WTC11 (cell line): Measurements from ENCODE around the gene ARHGAP21.

Experiments used
- NFYB ChIP-seq: sonication (generic); formaldehyde crosslinking; conservative IDR thresholded peaks from 2 replicates; pipeline ENCODE4 v1.8.0; 2022; ENCODE audit warnings: low read depth, missing genetic modification reagents
- TF ChIP-seq, protein P1 (sequence below): fragments of 200-600 bp; IDR thresholded peaks from 2 replicates; pipeline ENCODE4 v1.8.0; 2022; ENCODE audit warnings: antibody characterized with exemption

- TF ChIP-seq NFYB (CRISPR knock-in tag), result no peak
- TF ChIP-seq, protein P1, sequence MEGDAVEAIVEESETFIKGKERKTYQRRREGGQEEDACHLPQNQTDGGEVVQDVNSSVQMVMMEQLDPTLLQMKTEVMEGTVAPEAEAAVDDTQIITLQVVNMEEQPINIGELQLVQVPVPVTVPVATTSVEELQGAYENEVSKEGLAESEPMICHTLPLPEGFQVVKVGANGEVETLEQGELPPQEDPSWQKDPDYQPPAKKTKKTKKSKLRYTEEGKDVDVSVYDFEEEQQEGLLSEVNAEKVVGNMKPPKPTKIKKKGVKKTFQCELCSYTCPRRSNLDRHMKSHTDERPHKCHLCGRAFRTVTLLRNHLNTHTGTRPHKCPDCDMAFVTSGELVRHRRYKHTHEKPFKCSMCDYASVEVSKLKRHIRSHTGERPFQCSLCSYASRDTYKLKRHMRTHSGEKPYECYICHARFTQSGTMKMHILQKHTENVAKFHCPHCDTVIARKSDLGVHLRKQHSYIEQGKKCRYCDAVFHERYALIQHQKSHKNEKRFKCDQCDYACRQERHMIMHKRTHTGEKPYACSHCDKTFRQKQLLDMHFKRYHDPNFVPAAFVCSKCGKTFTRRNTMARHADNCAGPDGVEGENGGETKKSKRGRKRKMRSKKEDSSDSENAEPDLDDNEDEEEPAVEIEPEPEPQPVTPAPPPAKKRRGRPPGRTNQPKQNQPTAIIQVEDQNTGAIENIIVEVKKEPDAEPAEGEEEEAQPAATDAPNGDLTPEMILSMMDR, result no peak
Observed at GRCh38 chr10:24703700-24704099, 20.0 kb downstream of the ARHGAP21 start.
